ENCODE data around the gene QRICH1. TPM values are rescaled to one million over a fixed set of nuclear protein-coding genes. Genes with fewer than 3 reads are reported as not detected.

QRICH1 gene, protein sequence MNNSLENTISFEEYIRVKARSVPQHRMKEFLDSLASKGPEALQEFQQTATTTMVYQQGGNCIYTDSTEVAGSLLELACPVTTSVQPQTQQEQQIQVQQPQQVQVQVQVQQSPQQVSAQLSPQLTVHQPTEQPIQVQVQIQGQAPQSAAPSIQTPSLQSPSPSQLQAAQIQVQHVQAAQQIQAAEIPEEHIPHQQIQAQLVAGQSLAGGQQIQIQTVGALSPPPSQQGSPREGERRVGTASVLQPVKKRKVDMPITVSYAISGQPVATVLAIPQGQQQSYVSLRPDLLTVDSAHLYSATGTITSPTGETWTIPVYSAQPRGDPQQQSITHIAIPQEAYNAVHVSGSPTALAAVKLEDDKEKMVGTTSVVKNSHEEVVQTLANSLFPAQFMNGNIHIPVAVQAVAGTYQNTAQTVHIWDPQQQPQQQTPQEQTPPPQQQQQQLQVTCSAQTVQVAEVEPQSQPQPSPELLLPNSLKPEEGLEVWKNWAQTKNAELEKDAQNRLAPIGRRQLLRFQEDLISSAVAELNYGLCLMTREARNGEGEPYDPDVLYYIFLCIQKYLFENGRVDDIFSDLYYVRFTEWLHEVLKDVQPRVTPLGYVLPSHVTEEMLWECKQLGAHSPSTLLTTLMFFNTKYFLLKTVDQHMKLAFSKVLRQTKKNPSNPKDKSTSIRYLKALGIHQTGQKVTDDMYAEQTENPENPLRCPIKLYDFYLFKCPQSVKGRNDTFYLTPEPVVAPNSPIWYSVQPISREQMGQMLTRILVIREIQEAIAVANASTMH
- total RNA-seq: 52.3 and 56.0 TPM in 2 replicates

- DNase-seq (ENCODE audit: low read depth in 2 of 2): peak; percentile 98
Measured at GRCh38 chr3:49093853-49094767, at the start of gene QRICH1. TSS of gene QRICH1 (minus strand) at chr3:49094071. CDS start at chr3:49077017, 17,054 bp downstream.

GRCh38 chr3:49140080-49140479 lies 46.2 kb upstream of the QRICH1 start:
- no peak for DNase-seq (ENCODE audit: low read depth in 2 of 2)

DNA sequence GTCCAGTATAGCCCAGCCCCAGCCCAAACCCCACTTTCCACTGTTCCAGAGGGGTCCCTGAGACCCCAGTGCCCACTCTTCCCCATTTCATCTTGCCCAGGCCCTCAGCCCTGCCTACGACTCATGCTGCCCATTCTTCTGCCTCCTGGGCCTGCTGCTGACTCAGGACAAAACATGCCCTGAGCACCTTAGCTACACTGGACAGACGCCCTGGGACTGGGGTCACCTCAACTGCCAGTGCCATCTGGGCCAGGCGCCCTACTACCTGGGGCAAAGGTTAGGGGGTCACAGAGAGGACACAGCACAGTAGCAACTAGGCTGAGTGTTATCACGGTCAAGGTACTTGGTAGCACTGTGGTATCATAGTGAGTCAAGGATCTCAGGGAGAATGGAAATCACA lies 41.6 kb upstream of the QRICH1 start:
- DNase-seq (ENCODE audit: low read depth in 2 of 2): no peak

GRCh38 chr3:49134471-49135265 lies 40.8 kb upstream of the QRICH1 start:
- DNase-seq (ENCODE audit: low read depth in 2 of 2): no peak

GRCh38 chr3:49133226-49133951 lies 39.5 kb upstream of the QRICH1 start:
- peak; percentile 92 to 93 for DNase-seq (ENCODE audit: low read depth in 2 of 2)

- DNase-seq (ENCODE audit: low read depth in 2 of 2): peak; percentile 84 to 90
Measured at GRCh38 chr3:49132437-49133225, 38.8 kb upstream of the QRICH1 start, which contains the start of gene LAMB2. TSS of gene LAMB2 (minus strand) at chr3:49133050. CDS start at chr3:49132867, 183 bp downstream.

GRCh38 chr3:49132073-49132436 lies 38.2 kb upstream of the QRICH1 start:
- no peak for DNase-seq (ENCODE audit: low read depth in 2 of 2)

- no peak for DNase-seq (ENCODE audit: low read depth in 2 of 2)
Measured at GRCh38 chr3:49131576-49131975, 37.7 kb upstream of the QRICH1 start.

- DNase-seq (ENCODE audit: low read depth in 2 of 2): no peak
Measured at GRCh38 chr3:49131040-49131439, 37.2 kb upstream of the QRICH1 start.

- DNase-seq (ENCODE audit: low read depth in 2 of 2): peak in 1 of 2 donors; percentile 24
Measured at GRCh38 chr3:49124991-49125670, 31.3 kb upstream of the QRICH1 start.

DNA sequence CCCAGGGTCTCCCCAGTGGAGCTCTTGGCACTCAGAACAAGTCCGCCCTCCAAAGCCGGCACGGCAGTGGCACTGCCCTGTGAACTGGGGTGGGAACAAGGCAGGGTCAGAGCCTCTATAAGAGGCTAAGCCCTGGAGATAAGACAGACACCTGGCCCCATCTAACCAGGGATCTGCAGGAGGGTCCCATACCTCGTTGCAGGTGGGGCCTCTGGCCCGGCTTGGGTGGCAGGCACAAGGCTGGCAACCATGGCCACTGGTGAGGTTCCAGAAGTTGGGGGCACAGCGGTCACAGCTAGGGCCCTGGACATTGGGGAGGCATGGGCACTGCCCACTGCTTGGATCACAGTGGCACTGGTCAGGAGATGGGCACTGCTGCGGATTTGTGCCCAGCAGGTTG lies 30.3 kb upstream of the QRICH1 start:
- no peak for DNase-seq (ENCODE audit: low read depth in 2 of 2)

GRCh38 chr3:49123687-49124086 lies 29.8 kb upstream of the QRICH1 start:
- no peak for DNase-seq (ENCODE audit: low read depth in 2 of 2)

DNA sequence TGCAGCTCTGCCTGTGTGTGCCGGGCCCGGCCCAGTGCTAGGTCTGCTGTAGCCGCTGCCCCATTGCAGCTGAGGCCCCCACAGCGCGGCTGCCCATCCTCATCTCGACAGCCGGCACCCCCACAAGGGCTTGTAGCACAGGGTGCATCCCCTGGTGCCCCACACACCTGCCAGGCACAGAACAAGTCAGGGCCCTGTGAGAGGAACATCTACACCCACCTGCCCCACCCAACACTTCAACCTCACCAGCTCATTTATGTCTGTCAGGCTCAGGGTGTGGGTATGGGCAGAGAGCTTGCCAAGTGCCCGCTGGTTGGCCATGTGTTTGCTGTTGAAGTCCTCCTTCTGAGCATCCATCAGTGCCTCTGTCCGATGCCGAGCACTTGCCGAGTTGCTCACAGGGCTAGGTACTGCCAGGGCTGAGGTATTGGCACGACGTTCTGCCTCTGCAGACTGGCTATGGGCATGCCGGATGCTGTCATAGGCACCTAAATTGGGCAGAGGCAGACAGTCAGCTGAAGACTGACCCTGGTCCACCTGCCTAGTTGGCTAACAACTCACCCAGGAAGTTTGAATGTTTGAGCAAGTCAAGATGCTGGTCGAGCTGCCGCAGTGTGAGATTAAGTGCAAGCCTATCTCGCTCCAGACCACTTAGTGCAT lies 29.1 kb upstream of the QRICH1 start:
- DNase-seq (ENCODE audit: low read depth in 2 of 2): no peak

- no peak for DNase-seq (ENCODE audit: low read depth in 2 of 2)
Measured at GRCh38 chr3:49122451-49122850, 28.6 kb upstream of the QRICH1 start.

- DNase-seq (ENCODE audit: low read depth in 2 of 2): no peak
Measured at GRCh38 chr3:49122022-49122421, 28.2 kb upstream of the QRICH1 start.

DNA sequence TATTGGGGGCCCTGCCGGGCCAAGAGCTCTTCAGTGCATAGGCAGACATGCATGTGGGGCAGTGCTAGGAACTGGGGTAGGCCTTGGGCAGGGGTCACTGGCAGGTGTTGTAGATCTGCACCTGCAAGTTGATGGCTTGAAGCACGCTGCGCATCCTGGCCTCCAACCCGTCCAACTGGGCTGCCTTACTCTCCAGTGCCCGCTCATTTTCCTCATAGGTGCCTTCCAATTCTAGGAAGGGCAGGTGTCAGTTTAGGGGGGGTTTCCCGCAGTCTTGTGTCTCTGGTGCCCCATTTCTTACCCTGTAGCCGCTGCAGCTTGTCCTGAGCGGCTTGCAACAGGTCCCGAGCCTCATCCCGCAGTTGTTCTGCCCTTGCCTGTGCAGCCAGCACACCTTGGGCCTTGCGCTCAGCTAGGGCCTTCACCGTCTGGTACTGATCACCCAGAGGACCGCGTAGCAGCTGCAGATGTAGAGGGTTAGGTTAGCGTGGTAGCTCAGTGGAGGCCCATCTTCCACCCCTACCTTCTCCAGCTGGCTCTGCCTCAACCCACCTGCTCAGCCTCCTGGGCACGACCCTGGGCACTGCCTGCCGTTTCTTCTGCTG lies 27.4 kb upstream of the QRICH1 start:
- no peak for DNase-seq (ENCODE audit: low read depth in 2 of 2)

DNA sequence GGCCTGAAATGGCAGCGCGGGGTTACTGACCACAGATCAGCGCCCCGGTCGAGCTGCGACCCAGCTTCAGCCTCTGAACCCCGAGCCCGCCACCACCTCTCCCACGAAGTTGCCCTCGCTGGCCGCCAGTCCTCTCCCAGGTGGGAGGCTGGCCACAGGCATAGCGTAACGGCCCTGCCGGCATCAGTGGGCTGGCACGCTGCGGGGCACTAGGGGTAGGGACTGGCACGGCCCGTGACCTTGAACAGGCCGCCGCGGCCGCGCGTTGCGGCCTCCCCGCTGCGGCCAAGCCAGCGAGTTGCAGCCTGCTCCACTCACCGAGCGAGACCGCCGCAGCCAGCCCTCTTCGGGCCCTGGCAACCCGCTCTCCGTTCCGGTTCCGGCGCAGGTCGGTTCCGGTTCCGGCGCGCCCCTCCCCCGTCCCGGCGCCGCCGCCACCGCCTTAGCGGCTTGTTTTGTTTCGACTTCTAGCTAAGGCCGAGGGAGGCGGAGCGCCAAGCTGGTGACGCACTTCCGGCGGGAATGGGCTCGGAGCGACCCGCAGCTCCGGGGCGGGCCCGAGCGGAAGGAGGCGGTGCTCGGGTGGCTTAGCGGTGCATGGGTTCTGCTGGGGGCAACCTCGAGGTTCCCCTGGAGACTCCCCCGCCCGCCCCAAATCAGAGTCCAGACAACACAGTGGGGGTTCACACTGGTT lies 26.7 kb upstream of the QRICH1 start, which contains the start of gene USP19:
Gene USP19, minus strand, starts transcription at position 386 of the 694 bp plus-strand sequence. CDS start 1,678 bp downstream, outside the sequence.
- peak; percentile 92 to 95 for DNase-seq (ENCODE audit: low read depth in 2 of 2)
